GM23338 (cell line): ENCODE data around the gene SIL1.

ENCODE experiments used
- EZH2 ChIP-seq: fragments of 200-600 bp; sonication (generic); IDR thresholded peaks from one replicate; pipeline ENCODE4 v1.8.0; 2017; ENCODE audit warnings: antibody characterized with exemption, mild to moderate bottlenecking, low read depth; ENCODE audit not compliant: unreplicated experiment
- EZH2phosphoT487 ChIP-seq: fragments of 200-600 bp; sonication (generic); IDR thresholded peaks from one replicate; pipeline ENCODE4 v1.8.1; 2018; ENCODE audit warnings: antibody characterized with exemption; ENCODE audit not compliant: unreplicated experiment
- NANOG ChIP-seq: IDR thresholded peaks from 2 replicates; pipeline ENCODE4 v1.6.1; 2016; ENCODE audit warnings: antibody characterized with exemption, borderline replicate concordance
- POLR2AphosphoS5 ChIP-seq: IDR thresholded peaks from 2 replicates; pipeline ENCODE4 v1.6.1; 2016; ENCODE audit warnings: antibody characterized with exemption, low read depth
- ZNF114 ChIP-seq: fragments of 250-450 bp; sonication (Bioruptor Pico); IDR thresholded peaks from 2 replicates; pipeline ENCODE4 v1.5.0; 2020; ENCODE audit warnings: mild to moderate bottlenecking, moderate library complexity
- ZNF331 ChIP-seq: fragments of 250-450 bp; sonication (Bioruptor Pico); IDR thresholded peaks from 2 replicates; pipeline ENCODE4 v1.5.0; 2020; ENCODE audit warnings: low read depth, mild to moderate bottlenecking, moderate library complexity
- TF ChIP-seq, protein P1 (sequence below), 2 experiments: fragments of 200-600 bp in 1 of 2; sonication (generic) in 1 of 2; conservative IDR thresholded peaks; 2 replicates each; pipeline versions ENCODE4 v1.5.1 to v1.6.1; 2016 to 2017; ENCODE audit warnings: antibody characterized with exemption in 2 of 2, low read depth in 2 of 2, mild to moderate bottlenecking in 2 of 2, moderate library complexity in 1 of 2
- TF ChIP-seq, protein P2 (sequence below): IDR thresholded peaks from one replicate; pipeline ENCODE4 v1.6.1; 2018; ENCODE audit warnings: antibody characterized with exemption; ENCODE audit not compliant: unreplicated experiment

DNA sequence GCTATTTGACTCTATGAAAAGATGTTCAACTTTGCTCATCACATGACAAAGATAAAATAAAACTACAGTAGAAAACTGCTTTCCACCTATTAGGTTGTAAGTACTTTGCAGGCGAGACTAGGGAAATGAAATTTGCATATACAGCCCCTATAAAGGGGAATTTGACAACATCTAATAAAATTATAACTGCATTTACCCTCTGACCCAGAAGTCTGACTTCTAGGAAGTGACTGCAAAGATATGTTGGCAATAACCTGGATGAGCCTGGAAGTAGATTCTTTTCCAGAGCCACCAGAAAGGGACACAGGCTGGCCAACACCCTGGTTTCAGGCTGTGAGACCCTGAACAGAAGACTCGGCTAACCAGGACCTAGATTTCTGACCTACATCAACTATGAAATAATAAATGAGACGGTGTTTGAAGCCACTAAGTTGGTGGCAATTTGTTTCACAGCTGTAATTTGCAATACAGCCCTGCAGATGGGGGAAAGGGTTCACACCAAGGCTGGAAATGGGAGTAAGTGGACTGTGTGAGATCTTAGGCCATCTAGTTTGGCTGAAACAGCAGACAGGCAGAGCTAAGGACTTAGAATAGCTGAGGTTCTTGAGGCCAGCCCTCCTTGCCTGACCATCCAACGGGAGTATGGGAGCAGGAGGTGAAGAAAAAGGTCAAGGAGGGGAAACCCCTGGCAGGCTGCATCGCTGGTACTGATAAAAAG is 106.6 kb downstream of the SIL1 start:
- TF ChIP-seq, protein P1, sequence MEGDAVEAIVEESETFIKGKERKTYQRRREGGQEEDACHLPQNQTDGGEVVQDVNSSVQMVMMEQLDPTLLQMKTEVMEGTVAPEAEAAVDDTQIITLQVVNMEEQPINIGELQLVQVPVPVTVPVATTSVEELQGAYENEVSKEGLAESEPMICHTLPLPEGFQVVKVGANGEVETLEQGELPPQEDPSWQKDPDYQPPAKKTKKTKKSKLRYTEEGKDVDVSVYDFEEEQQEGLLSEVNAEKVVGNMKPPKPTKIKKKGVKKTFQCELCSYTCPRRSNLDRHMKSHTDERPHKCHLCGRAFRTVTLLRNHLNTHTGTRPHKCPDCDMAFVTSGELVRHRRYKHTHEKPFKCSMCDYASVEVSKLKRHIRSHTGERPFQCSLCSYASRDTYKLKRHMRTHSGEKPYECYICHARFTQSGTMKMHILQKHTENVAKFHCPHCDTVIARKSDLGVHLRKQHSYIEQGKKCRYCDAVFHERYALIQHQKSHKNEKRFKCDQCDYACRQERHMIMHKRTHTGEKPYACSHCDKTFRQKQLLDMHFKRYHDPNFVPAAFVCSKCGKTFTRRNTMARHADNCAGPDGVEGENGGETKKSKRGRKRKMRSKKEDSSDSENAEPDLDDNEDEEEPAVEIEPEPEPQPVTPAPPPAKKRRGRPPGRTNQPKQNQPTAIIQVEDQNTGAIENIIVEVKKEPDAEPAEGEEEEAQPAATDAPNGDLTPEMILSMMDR (conservative IDR thresholded peaks at IDR 0.05; ENCODE audit: low read depth in 2 of 2): peak; percentile 20 to 42; a peak in 3 of 4 replicates
- no peak for TF ChIP-seq EZH2phosphoT487
- no peak for TF ChIP-seq ZNF114 (CRISPR knock-in tag)
- no peak for TF ChIP-seq POLR2AphosphoS5
- no peak for TF ChIP-seq EZH2
- no peak for TF ChIP-seq ZNF331 (CRISPR knock-in tag)
- TF ChIP-seq, protein P2, sequence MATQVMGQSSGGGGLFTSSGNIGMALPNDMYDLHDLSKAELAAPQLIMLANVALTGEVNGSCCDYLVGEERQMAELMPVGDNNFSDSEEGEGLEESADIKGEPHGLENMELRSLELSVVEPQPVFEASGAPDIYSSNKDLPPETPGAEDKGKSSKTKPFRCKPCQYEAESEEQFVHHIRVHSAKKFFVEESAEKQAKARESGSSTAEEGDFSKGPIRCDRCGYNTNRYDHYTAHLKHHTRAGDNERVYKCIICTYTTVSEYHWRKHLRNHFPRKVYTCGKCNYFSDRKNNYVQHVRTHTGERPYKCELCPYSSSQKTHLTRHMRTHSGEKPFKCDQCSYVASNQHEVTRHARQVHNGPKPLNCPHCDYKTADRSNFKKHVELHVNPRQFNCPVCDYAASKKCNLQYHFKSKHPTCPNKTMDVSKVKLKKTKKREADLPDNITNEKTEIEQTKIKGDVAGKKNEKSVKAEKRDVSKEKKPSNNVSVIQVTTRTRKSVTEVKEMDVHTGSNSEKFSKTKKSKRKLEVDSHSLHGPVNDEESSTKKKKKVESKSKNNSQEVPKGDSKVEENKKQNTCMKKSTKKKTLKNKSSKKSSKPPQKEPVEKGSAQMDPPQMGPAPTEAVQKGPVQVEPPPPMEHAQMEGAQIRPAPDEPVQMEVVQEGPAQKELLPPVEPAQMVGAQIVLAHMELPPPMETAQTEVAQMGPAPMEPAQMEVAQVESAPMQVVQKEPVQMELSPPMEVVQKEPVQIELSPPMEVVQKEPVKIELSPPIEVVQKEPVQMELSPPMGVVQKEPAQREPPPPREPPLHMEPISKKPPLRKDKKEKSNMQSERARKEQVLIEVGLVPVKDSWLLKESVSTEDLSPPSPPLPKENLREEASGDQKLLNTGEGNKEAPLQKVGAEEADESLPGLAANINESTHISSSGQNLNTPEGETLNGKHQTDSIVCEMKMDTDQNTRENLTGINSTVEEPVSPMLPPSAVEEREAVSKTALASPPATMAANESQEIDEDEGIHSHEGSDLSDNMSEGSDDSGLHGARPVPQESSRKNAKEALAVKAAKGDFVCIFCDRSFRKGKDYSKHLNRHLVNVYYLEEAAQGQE: no peak
- TF ChIP-seq NANOG: no peak
